BJ (cell line): Measurements from ENCODE around the gene ATP13A2. TPM values are rescaled to one million over a fixed set of nuclear protein-coding genes. Genes with fewer than 3 reads are reported as not detected.

ENCODE experiments used
- CTCF ChIA-PET: fragments of 350-600 bp; formaldehyde crosslinking; extraction: SDS; loops from one replicate; lab custom pipeline; 2021; ENCODE audit warnings: antibody characterized with exemption, inconsistent platforms; lab: Yijun Ruan, JAX
- POLR2A ChIA-PET: fragments of 300-600 bp; sonication (Branson Sonifier 250); formaldehyde crosslinking; extraction: SDS; loops from one replicate; lab custom pipeline; 2021; ENCODE audit warnings: antibody characterized with exemption; lab: Charles Lee
- DNase-seq: peaks from one replicate; pipeline ENCODE4 v3.0.0-alpha.2; 2011; ENCODE audit warnings: low read depth
- H3K27me3 ChIP-seq: 2 replicates; pipeline ENCODE4 v1.6.0; 2011; ENCODE audit warnings: low read length; ENCODE audit not compliant: control insufficient read depth, insufficient read depth
- H3K36me3 ChIP-seq: 2 replicates; pipeline ENCODE4 v1.5.1; 2011; ENCODE audit warnings: low read length; ENCODE audit not compliant: control insufficient read depth, insufficient read depth
- H3K4me3 ChIP-seq: 2 replicates; pipeline ENCODE4 v1.5.1; 2011; ENCODE audit warnings: low read depth, mild to moderate bottlenecking, control low read depth, low read length
- CTCF ChIP-seq: IDR thresholded peaks from 2 replicates; pipeline ENCODE4 v1.5.1; 2011; ENCODE audit warnings: low read depth, mild to moderate bottlenecking, control low read depth, inconsistent platforms, low read length, moderate library complexity; ENCODE audit not compliant: insufficient read depth
- polyA plus RNA-seq: library from polyadenylated mRNA; depleted of rRNA; stranded (reverse); fragments of >200 nt; gene quantifications from 2 replicates; pipeline ENCODE4 v1.2.3, GENCODE V29; 2011

The ATP13A2 gene
- polyA plus RNA-seq, 1 experiment = 25.5 TPM

- H3K36me3 ChIP-seq = peaks cover 15% of the 10 kb centered on the region
- DNase-seq = peak; percentile 23
- TF ChIP-seq CTCF = no peak
- POLR2A ChIA-PET = no interaction called here
- no peak overlapping the region for H3K4me3 ChIP-seq
- no peaks in the 10 kb centered on the region for H3K27me3 ChIP-seq
- CTCF ChIA-PET = interaction anchor here (1.9 to 2.0 kb wide), 2 partner anchors 9 to 67 kb away, joined by 6 to 8 read pairs; no protein-coding TSS in a partner anchor
These were observed 15.7 kb upstream of the ATP13A2 start for GRCh38 chr1:17027403-17027802.

GRCh38 chr1:17024721-17025120 is 13.0 kb upstream of the ATP13A2 start:
- Histone ChIP-seq H3K27me3 (no peaks in the 10 kb centered on the region), H3K4me3 (no peak overlapping the region), H3K36me3 (peaks cover 27% of the 10 kb centered on the region)
- POLR2A ChIA-PET = no interaction called here
- CTCF ChIA-PET = no interaction called here
- no peak for TF ChIP-seq CTCF
- no peak for DNase-seq

GRCh38 chr1:17023573-17023972 is 11.8 kb upstream of the ATP13A2 start:
- no peak for TF ChIP-seq CTCF
- peaks cover 28% of the 10 kb centered on the region for H3K36me3 ChIP-seq

GRCh38 chr1:17023102-17023501 is 11.4 kb upstream of the ATP13A2 start:
- no peak for TF ChIP-seq CTCF
- DNase-seq = no peak
- CTCF ChIA-PET = interaction anchor here (1.1 to 1.6 kb wide), 4 partner anchors 29 to 313 kb away, joined by 3 read pairs; no protein-coding TSS in a partner anchor
- POLR2A ChIA-PET = no interaction called here
- Histone ChIP-seq H3K4me3 (no peak overlapping the region), H3K36me3 (peaks cover 30% of the 10 kb centered on the region), H3K27me3 (no peaks in the 10 kb centered on the region)

More at GRCh38 chr1:17023573-17023972, 11.8 kb upstream of the ATP13A2 start:
- DNase-seq = no peak
- Histone ChIP-seq H3K27me3 (no peaks in the 10 kb centered on the region), H3K4me3 (no peak overlapping the region)
- CTCF ChIA-PET = interaction anchor here (1.1 to 1.4 kb wide), 3 partner anchors 63 to 313 kb away, joined by 3 read pairs; no protein-coding TSS in a partner anchor
- POLR2A ChIA-PET = no interaction called here

GRCh38 chr1:17021896-17022295 is 10.2 kb upstream of the ATP13A2 start:
- no peaks in the 10 kb centered on the region for H3K27me3 ChIP-seq
- ChIA-PET CTCF (interaction anchor here (1.6 to 2.4 kb wide), 2 partner anchors 30 to 61 kb away, joined by 3 to 12 read pairs; no protein-coding TSS in a partner anchor), POLR2A (no interaction called here)
- H3K36me3 ChIP-seq = peaks cover 28% of the 10 kb centered on the region
- no peak for TF ChIP-seq CTCF
- H3K4me3 ChIP-seq = no peak overlapping the region
- no peak for DNase-seq
